Heart right ventricle (tissue), 16 donors: ENCODE measurements around the gene PABPN1. TPM values are rescaled to one million over a fixed set of nuclear protein-coding genes. Genes with fewer than 3 reads are reported as not detected.

Experiments
- ATAC-seq, 8 donors: fragments of 200-7000 bp; cut with Tn5 transposase; one replicate each; pipeline ENCODE4 v1.9.1; 2020; ENCODE audit warnings: mild to moderate bottlenecking in 8 of 8, moderate library complexity in 8 of 8, moderate number of reproducible peaks in 1 of 8
- DNase-seq, 2 donors: peaks; one replicate each; pipeline ENCODE4 v3.0.0-alpha.2; 2020
- H3K27ac ChIP-seq, 10 donors: fragments of 200-600 bp; sonication (generic) in 2 of 10; one replicate each; pipeline versions ENCODE4 v1.5.0 to v1.8.0; 2020 to 2022; ENCODE audit warnings: mild to moderate bottlenecking in 3 of 10
- H3K27me3 ChIP-seq, 7 donors: fragments of 200-600 bp; one replicate each; pipeline ENCODE4 v1.8.0; 2021 to 2022; ENCODE audit warnings: mild to moderate bottlenecking in 2 of 7
- H3K36me3 ChIP-seq, 9 donors: fragments of 200-600 bp; sonication (generic) in 1 of 9; one replicate each; pipeline versions ENCODE4 v1.5.0 to v1.8.0; 2020 to 2022; ENCODE audit warnings: mild to moderate bottlenecking in 2 of 9
- H3K4me1 ChIP-seq, 9 donors: fragments of 200-600 bp; sonication (generic) in 1 of 9; one replicate each; pipeline versions ENCODE4 v1.5.0 to v1.8.0; 2020 to 2022; ENCODE audit warnings: mild to moderate bottlenecking in 4 of 9
- H3K4me3 ChIP-seq, 10 donors: fragments of 200-600 bp; sonication (generic) in 2 of 10; one replicate each; pipeline versions ENCODE4 v1.5.0 to v1.8.0; 2020 to 2022; ENCODE audit warnings: mild to moderate bottlenecking in 7 of 10, moderate library complexity in 2 of 10
- H3K9me3 ChIP-seq, 11 donors: fragments of 200-600 bp in 10 of 11; sonication (generic) in 2 of 11; one replicate each; pipeline versions ENCODE4 v1.5.0 to v1.8.0; 2013 to 2022; ENCODE audit warnings: mild to moderate bottlenecking in 2 of 11, control low read depth in 1 of 11, moderate library complexity in 1 of 11
- CTCF ChIP-seq, 9 donors: fragments of 200-600 bp; sonication (generic) in 2 of 9; IDR thresholded peaks; one replicate each; pipeline versions ENCODE4 v1.5.0 to v1.8.0; 2021 to 2022; ENCODE audit warnings: antibody characterized with exemption in 9 of 9, mild to moderate bottlenecking in 5 of 9, moderate library complexity in 1 of 9
- WGBS, 2 donors: extraction: QIAGEN DNeasy Blood & Tissue Kit; methylation state at CpG; one replicate each; pipeline ENCODE4 v1.1.7; 2013; ENCODE audit warnings: inconsistent platforms in 1 of 2; 5-methylcytosine and 5-hydroxymethylcytosine counted together
- intact Hi-C, 10 donors: fragments of 100-400 bp; cut with DNase I; formaldehyde crosslinking; loops; one replicate each; pipeline versions ENCODE4 v1.11.1 to v1.14.2; 2022
- polyA plus RNA-seq, 2 donors: library from polyadenylated mRNA; stranded (reverse); fragments of 200-250 nt; gene quantifications; one replicate each; pipeline ENCODE4 v1.2.3, GENCODE V29; 2013
- total RNA-seq, 10 donors: library from RNA; stranded (reverse); fragmentation: NEBNext Ultra II Directional in 3 of 10; extraction: Animal tissue kit (Norgen Biotek cat#: 25700) in 3 of 10; gene quantifications; one replicate each; pipeline versions ENCODE4 v1.2.1 to v1.2.4, GENCODE V29; 2021 to 2023
- donor health status: Arrhythmogenic right ventricular cardiomyopathy.
- donor health status: ischemic (EF 13 %, LVEDD 7.1; RV severe dilation, severe dysfunction).
- donor health status: healthy with polysubstance abuse.
- donor health status: DM: no; HTN: yes; CAD: no.
- donor health status: DM: no; HTN: no; CAD: no.
- donor health status: ischemic (EF 25% LVEDD 6.9; RV normal size, moderate dysfunction).
- donor health status: ischemic (EF 25% LVEDD 5.7; RV mildly dilated, moderate dysfunction).
- donor health status: healthy.
- donor health status: DM: yes; HTN: yes; CAD: no.
- donor health status: Ischemic cardiomyopathy.
- donor health status: ischemic (EF 35%, LVEDD 5.7; RV mildly dilated, moderate dysfunction).
- donor health status: nonischemic (EF 11% LVEDD 7.7; RV severe dilation, severe dysfunction).
- donor health status: DM: yes; HTN: yes; CAD: no.
- donor health status: PGD.
- donor health status: ischemic (EF 29% LVEDD 5.4; RV normal size, mild dysfunction).
- donor health status: nonischemic (EF 23%, LVEDD 6.1; RV moderate dilation, normal function).

Gene PABPN1
- total and polyA plus RNA-seq, 12 donors = 57.0 to 196 (median 68.6) TPM

- DNase-seq (no peak), ATAC-seq (peak in 1 of 8 donors; percentile 6)
- Histone ChIP-seq H3K36me3 (peaks cover 0 to 20% (median 0%) of the 10 kb centered on the region in 9 donors), H3K4me3 (no peak overlapping the region), H3K27ac (no peak overlapping the region), H3K4me1 (peaks cover 0 to 22% (median 6%) of the 10 kb centered on the region in 9 donors), H3K9me3 (no peaks in the 10 kb centered on the region), H3K27me3 (peaks cover 0 to 19% (median 2%) of the 10 kb centered on the region in 7 donors)
- no peak for TF ChIP-seq CTCF (IDR thresholded peaks at IDR 0.05)
- WGBS, 2 donors = 81 to 84% methylated on average over 11 of the region's 11 CpGs
- intact Hi-C loops = no loop called here
Observed at GRCh38 chr14:23359167-23359626, 37.9 kb downstream of the PABPN1 start.

- Histone ChIP-seq H3K4me3 (no peak overlapping the region), H3K27me3 (peaks cover 0 to 21% (median 9%) of the 10 kb centered on the region in 7 donors), H3K9me3 (no peaks in the 10 kb centered on the region), H3K27ac (no peak overlapping the region), H3K4me1 (peaks cover 0 to 22% (median 6%) of the 10 kb centered on the region in 9 donors), H3K36me3 (peaks cover 0 to 20% (median 0%) of the 10 kb centered on the region in 9 donors)
- DNase-seq (no peak), ATAC-seq (peak in 1 of 8 donors; percentile 22)
- TF ChIP-seq CTCF (IDR thresholded peaks at IDR 0.05) = no peak
- intact Hi-C loops = no loop called here
- 88 to 92% methylated on average over 21 to 22 of the region's 22 CpGs for WGBS, 2 donors
Observed at GRCh38 chr14:23359722-23360447, 38.6 kb downstream of the PABPN1 start.

- no peak overlapping the region for H3K27ac ChIP-seq
Observed at GRCh38 chr14:23360496-23360895, 39.2 kb downstream of the PABPN1 start.

GRCh38 chr14:23361320-23361719 lies 40.1 kb downstream of the PABPN1 start:
- DNase-seq = no peak
- intact Hi-C loops = no loop called here
- ATAC-seq = no peak
- H3K4me3 ChIP-seq = no peak overlapping the region
- peaks cover 0 to 20% (median 0%) of the 10 kb centered on the region in 9 donors for H3K36me3 ChIP-seq
- peaks cover 0 to 33% (median 18%) of the 10 kb centered on the region in 7 donors for H3K27me3 ChIP-seq
- peaks cover 0 to 22% (median 6%) of the 10 kb centered on the region in 9 donors for H3K4me1 ChIP-seq
- peak overlapping the region in 1 of 10 donors; percentile 7 for H3K27ac ChIP-seq
- no peak for TF ChIP-seq CTCF (IDR thresholded peaks at IDR 0.05)
- H3K9me3 ChIP-seq = no peaks in the 10 kb centered on the region

More at GRCh38 chr14:23360496-23360895, 39.2 kb downstream of the PABPN1 start:
- Histone ChIP-seq H3K27me3 (peaks cover 0 to 25% (median 11%) of the 10 kb centered on the region in 7 donors), H3K4me3 (no peak overlapping the region), H3K36me3 (peaks cover 0 to 20% (median 0%) of the 10 kb centered on the region in 9 donors), H3K4me1 (peaks cover 0 to 22% (median 6%) of the 10 kb centered on the region in 9 donors), H3K9me3 (no peaks in the 10 kb centered on the region)
- intact Hi-C loops = no loop called here
- no peak for DNase-seq
- WGBS, 2 donors = 70% methylated on average over 11 of the region's 11 CpGs
- ATAC-seq = peak in 2 of 8 donors; percentile 15 to 17
- TF ChIP-seq CTCF (IDR thresholded peaks at IDR 0.05) = peak in 3 of 9 donors; percentile 13 to 32 (median 17)
